KOPT-K1 (cell line): ENCODE measurements around the gene SHISA9.
"Not testable (repeated sequence)": the region's sequence is repeated elsewhere in the genome, so short reads cannot be mapped to it uniquely, and the experiment has no call there.

Experiments used
- H3K27ac ChIP-seq: fragments of 200-600 bp; sonication (generic); 2 replicates; pipeline ENCODE4 v1.5.1; 2016; ENCODE audit warnings: antibody characterized with exemption, mild to moderate bottlenecking, low read depth, low read length; ENCODE audit not compliant: poor library complexity, severe bottlenecking
- H3K36me3 ChIP-seq: fragments of 200-600 bp; sonication (generic); 2 replicates; pipeline ENCODE4 v1.5.1; 2017; ENCODE audit warnings: antibody characterized with exemption, mild to moderate bottlenecking, low read length, moderate library complexity; ENCODE audit not compliant: insufficient read depth
- H3K9me3 ChIP-seq: fragments of 200-600 bp; sonication (generic); 2 replicates; pipeline ENCODE4 v1.5.1; 2017; ENCODE audit warnings: antibody characterized with exemption, low read length, mild to moderate bottlenecking; ENCODE audit not compliant: insufficient read depth, poor library complexity, severe bottlenecking

The SHISA9 gene

GRCh38 chr16:12901597-12902461 lies at the start of gene SHISA9:
SHISA9 (plus strand) TSS chr16:12901598.
- H3K9me3 ChIP-seq, result no peaks in the 10 kb centered on the region
- no peaks in the 10 kb centered on the region for H3K36me3 ChIP-seq
- H3K27ac ChIP-seq, result no peak within 1 kb of the TSS

- Histone ChIP-seq H3K36me3 (no peaks in the 10 kb centered on the region), H3K9me3 (peaks cover 6% of the 10 kb centered on the region), H3K27ac (no peak overlapping the region)
Observed at GRCh38 chr16:12853972-12854371, 47.4 kb upstream of the SHISA9 start.

- H3K27ac ChIP-seq, H3K9me3 ChIP-seq, H3K36me3 ChIP-seq: not testable (repeated sequence)
Observed at GRCh38 chr16:12857435-12857834, 44.0 kb upstream of the SHISA9 start.

- Histone ChIP-seq H3K36me3 (no peaks in the 10 kb centered on the region), H3K9me3 (no peaks in the 10 kb centered on the region), H3K27ac (no peak overlapping the region)
Observed at GRCh38 chr16:12862327-12862726, 39.1 kb upstream of the SHISA9 start.

GRCh38 chr16:12862941-12863340 lies 38.5 kb upstream of the SHISA9 start:
- Histone ChIP-seq H3K9me3 (no peaks in the 10 kb centered on the region), H3K36me3 (no peaks in the 10 kb centered on the region), H3K27ac (no peak overlapping the region)

- Histone ChIP-seq H3K9me3 (peaks cover 4% of the 10 kb centered on the region), H3K36me3 (no peaks in the 10 kb centered on the region), H3K27ac (no peak overlapping the region)
Observed at GRCh38 chr16:12866981-12867551, 34.3 kb upstream of the SHISA9 start.

- Histone ChIP-seq H3K27ac (no peak overlapping the region), H3K9me3 (peaks cover 4% of the 10 kb centered on the region), H3K36me3 (no peaks in the 10 kb centered on the region)
Observed at GRCh38 chr16:12868169-12868568, 33.2 kb upstream of the SHISA9 start.

GRCh38 chr16:12868788-12869187 lies 32.6 kb upstream of the SHISA9 start:
- peaks cover 4% of the 10 kb centered on the region for H3K9me3 ChIP-seq
- no peaks in the 10 kb centered on the region for H3K36me3 ChIP-seq
- no peak overlapping the region for H3K27ac ChIP-seq

- Histone ChIP-seq H3K36me3 (no peaks in the 10 kb centered on the region), H3K9me3 (peaks cover 4% of the 10 kb centered on the region), H3K27ac (no peak overlapping the region)
Observed at GRCh38 chr16:12869698-12870427, 31.5 kb upstream of the SHISA9 start.

- H3K36me3 ChIP-seq, result no peaks in the 10 kb centered on the region
Observed at GRCh38 chr16:12871784-12872183, 29.6 kb upstream of the SHISA9 start.

GRCh38 chr16:12874186-12874585 lies 27.2 kb upstream of the SHISA9 start:
- Histone ChIP-seq H3K27ac (no peak overlapping the region), H3K9me3 (peaks cover 4% of the 10 kb centered on the region), H3K36me3 (no peaks in the 10 kb centered on the region)

More at GRCh38 chr16:12871784-12872183, 29.6 kb upstream of the SHISA9 start:
- Histone ChIP-seq H3K9me3 (peaks cover 4% of the 10 kb centered on the region), H3K27ac (no peak overlapping the region)

- H3K27ac ChIP-seq, result no peak overlapping the region
- H3K36me3 ChIP-seq, result no peaks in the 10 kb centered on the region
- H3K9me3 ChIP-seq, result no peaks in the 10 kb centered on the region
Observed at GRCh38 chr16:12876778-12877177, 24.6 kb upstream of the SHISA9 start.

GRCh38 chr16:12878973-12879372 lies 22.4 kb upstream of the SHISA9 start:
- Histone ChIP-seq H3K9me3 (peaks cover 3% of the 10 kb centered on the region), H3K27ac (no peak overlapping the region), H3K36me3 (no peaks in the 10 kb centered on the region)

- Histone ChIP-seq H3K27ac (no peak overlapping the region), H3K9me3 (peaks cover 3% of the 10 kb centered on the region)
Observed at GRCh38 chr16:12879812-12880211, 21.6 kb upstream of the SHISA9 start.

GRCh38 chr16:12881182-12881581 lies 20.2 kb upstream of the SHISA9 start:
- H3K36me3 ChIP-seq, result no peaks in the 10 kb centered on the region
- H3K9me3 ChIP-seq, result peaks cover 3% of the 10 kb centered on the region
- H3K27ac ChIP-seq, result no peak overlapping the region

More at GRCh38 chr16:12879812-12880211, 21.6 kb upstream of the SHISA9 start:
- no peaks in the 10 kb centered on the region for H3K36me3 ChIP-seq
